Testis (tissue), 3 donors: ENCODE data around the gene AUTS2. TPM values are rescaled to one million over a fixed set of nuclear protein-coding genes. Genes with fewer than 3 reads are reported as not detected.

ENCODE experiments used
- DNase-seq: peaks from one replicate; pipeline ENCODE4 v3.0.0-alpha.2; 2019
- H3K27ac ChIP-seq, 2 donors: fragments of 200-600 bp; sonication (generic); one replicate each; pipeline ENCODE4 v1.5.1; 2019
- H3K27me3 ChIP-seq: fragments of 200-600 bp; sonication (generic); one replicate; pipeline ENCODE4 v1.5.1; 2019
- H3K36me3 ChIP-seq: fragments of 200-600 bp; sonication (generic); one replicate; pipeline ENCODE4 v1.5.1; 2017; ENCODE audit warnings: low read depth; ENCODE audit errors: missing control alignments
- H3K4me1 ChIP-seq: fragments of 200-600 bp; sonication (generic); one replicate; pipeline ENCODE4 v1.5.1; 2019
- H3K4me3 ChIP-seq, 2 donors: fragments of 200-600 bp; sonication (generic); one replicate each; pipeline ENCODE4 v1.5.1; 2017 to 2019
- H3K9me3 ChIP-seq: fragments of 200-600 bp; sonication (generic); one replicate; pipeline ENCODE4 v1.5.1; 2017
- CTCF ChIP-seq, 3 experiments: fragments of 450-650 bp in 2 of 3; fragments of 200-600 bp in 1 of 3; sonication (generic) in 1 of 3; IDR thresholded peaks; one replicate each; pipeline ENCODE4 v1.5.1; 2016 to 2019; ENCODE audit warnings: antibody characterized with exemption in 3 of 3, mild to moderate bottlenecking in 2 of 3, moderate library complexity in 1 of 3
- POLR2A ChIP-seq: fragments of 450-650 bp; IDR thresholded peaks from one replicate; pipeline ENCODE4 v1.6.1; 2017; ENCODE audit warnings: antibody characterized with exemption, mild to moderate bottlenecking, moderate library complexity
- WGBS, 2 donors: methylation state at CpG; one replicate each; pipeline ENCODE4 v1.1.5; 2018; 5-methylcytosine and 5-hydroxymethylcytosine counted together
- intact Hi-C: fragments of 100-400 bp; cut with DNase I; formaldehyde crosslinking; loops from one replicate; pipeline ENCODE4 v1.15.1; 2023; ENCODE audit warnings: low total_unique reads
- polyA plus RNA-seq: library from polyadenylated mRNA; stranded (reverse); fragments of 350-450 nt; fragmentation: Illumina TruSeq; extraction: RNeasy Lipid Tissue Mini Kit (QIAGEN cat#74804); gene quantifications from one replicate; pipeline ENCODE4 v1.2.3, GENCODE V29; 2014; ENCODE audit warnings: low read depth, low replicate concordance; ENCODE audit not compliant: insufficient read depth
- total RNA-seq, 2 donors: library from RNA; depleted of rRNA; stranded (reverse); fragments of >200 nt; gene quantifications; one replicate each; pipeline ENCODE4 v1.2.3, GENCODE V29; 2016

AUTS2 gene
- total and polyA plus RNA-seq, 3 donors from 2014 or later: 21.3 to 75.5 (median 56.1) TPM

- 82 to 100% methylated on average over 1 of the region's 1 CpG for WGBS, 2 donors
- TF ChIP-seq POLR2A (no peak), CTCF (IDR thresholded peaks at IDR 0.05) (no peak)
- H3K4me1 ChIP-seq: no peaks in the 10 kb centered on the region
- H3K36me3 ChIP-seq: no peaks in the 10 kb centered on the region
- intact Hi-C loops: no loop called here
- no peaks in the 10 kb centered on the region for H3K9me3 ChIP-seq
- DNase-seq: no peak
- H3K27me3 ChIP-seq: no peaks in the 10 kb centered on the region
- no peak overlapping the region for H3K4me3 ChIP-seq
- H3K27ac ChIP-seq: no peak overlapping the region
Observed at GRCh38 chr7:70542750-70543376, 944.6 kb downstream of the AUTS2 start.

- TF ChIP-seq CTCF (IDR thresholded peaks at IDR 0.05) (no peak), POLR2A (no peak)
- intact Hi-C loops: no loop called here
Observed at GRCh38 chr7:70544016-70544415, 945.7 kb downstream of the AUTS2 start.

GRCh38 chr7:70545214-70545613, 946.9 kb downstream of the AUTS2 start:
- no peak for DNase-seq
- no peak for TF ChIP-seq POLR2A
- no peak for TF ChIP-seq CTCF (IDR thresholded peaks at IDR 0.05)
- intact Hi-C loops: no loop called here
- Histone ChIP-seq H3K27me3 (no peaks in the 10 kb centered on the region), H3K36me3 (no peaks in the 10 kb centered on the region), H3K9me3 (no peaks in the 10 kb centered on the region), H3K4me1 (no peaks in the 10 kb centered on the region), H3K4me3 (no peak overlapping the region), H3K27ac (no peak overlapping the region)
- 85 to 91% methylated on average over 6 of the region's 6 CpGs for WGBS, 2 donors

More at GRCh38 chr7:70544016-70544415, 945.7 kb downstream of the AUTS2 start:
- Histone ChIP-seq H3K9me3 (no peaks in the 10 kb centered on the region), H3K27me3 (no peaks in the 10 kb centered on the region), H3K27ac (no peak overlapping the region), H3K4me3 (no peak overlapping the region), H3K4me1 (no peaks in the 10 kb centered on the region), H3K36me3 (no peaks in the 10 kb centered on the region)
- DNase-seq: no peak
- 92 to 94% methylated on average over 2 of the region's 2 CpGs for WGBS, 2 donors

- intact Hi-C loops: no loop called here
- TF ChIP-seq POLR2A (no peak), CTCF (IDR thresholded peaks at IDR 0.05) (no peak)
- DNase-seq: no peak
- H3K9me3 ChIP-seq: no peaks in the 10 kb centered on the region
- H3K4me3 ChIP-seq: no peak overlapping the region
- no peak overlapping the region for H3K27ac ChIP-seq
- H3K4me1 ChIP-seq: no peaks in the 10 kb centered on the region
- H3K36me3 ChIP-seq: no peaks in the 10 kb centered on the region
- WGBS, 2 donors: 45 to 54% methylated on average over 3 of the region's 3 CpGs
- H3K27me3 ChIP-seq: no peaks in the 10 kb centered on the region
Observed at GRCh38 chr7:70552141-70552540, 953.9 kb downstream of the AUTS2 start.

- Histone ChIP-seq H3K4me3 (no peak overlapping the region), H3K36me3 (no peaks in the 10 kb centered on the region), H3K27ac (no peak overlapping the region), H3K9me3 (no peaks in the 10 kb centered on the region), H3K27me3 (no peaks in the 10 kb centered on the region), H3K4me1 (no peaks in the 10 kb centered on the region)
- intact Hi-C loops: no loop called here
- WGBS, 2 donors: 64 to 79% methylated on average over 1 of the region's 1 CpG
- TF ChIP-seq POLR2A: no peak
- no peak for TF ChIP-seq CTCF (IDR thresholded peaks at IDR 0.05)
- DNase-seq: no peak
Observed at GRCh38 chr7:70553364-70553763, 955.1 kb downstream of the AUTS2 start.
